GM21367 (cell line): Measurements from ENCODE around the gene ZNF737.
"Not testable (repeated sequence)": the region's sequence is repeated elsewhere in the genome, so short reads cannot be mapped to it uniquely, and the experiment has no call there.

Experiments
- ATAC-seq: cut with Tn5 transposase; IDR thresholded peaks from one replicate; pipeline ENCODE4 v1.9.1; 2021; ENCODE audit not compliant: unreplicated experiment

The ZNF737 gene

DNA sequence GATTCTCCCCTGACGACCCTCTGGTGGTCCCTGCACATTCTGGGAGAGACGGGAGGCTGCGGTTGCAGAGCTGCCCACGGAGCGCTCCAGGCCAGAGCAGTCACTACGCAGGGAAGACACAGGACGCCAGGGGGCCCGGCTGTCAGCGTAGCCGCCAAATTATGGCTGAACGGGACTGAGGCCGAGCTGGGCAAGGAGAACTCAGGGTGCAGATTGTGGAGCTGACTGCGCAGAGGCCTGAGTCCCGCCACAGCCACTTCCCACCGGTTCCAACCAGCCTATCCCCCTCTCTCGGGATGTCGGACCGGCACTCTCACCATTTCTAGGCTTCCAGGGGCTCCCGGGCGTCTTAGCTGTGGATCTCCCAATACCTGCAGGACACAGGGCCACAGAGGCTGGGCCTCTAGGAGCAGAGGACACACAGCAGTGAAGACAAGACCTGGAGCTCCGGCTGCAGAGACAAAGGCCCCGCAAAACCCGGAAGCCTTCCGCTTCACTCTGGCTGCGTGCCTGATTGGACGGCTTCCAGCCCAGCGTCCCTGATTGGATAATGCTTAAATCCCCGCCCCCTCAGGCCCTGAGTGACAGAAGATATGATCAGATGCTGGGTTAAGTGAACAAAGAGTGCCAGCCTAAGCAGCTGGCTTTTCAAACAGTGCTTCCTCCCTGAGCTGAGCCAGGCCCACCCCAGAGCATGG is at the start of gene ZNF737:
Gene ZNF737 (minus strand): TSS at position 461 of the 698 bp plus-strand sequence. CDS start 141 bp downstream, at position 320.
- ATAC-seq: peak; percentile 93

DNA sequence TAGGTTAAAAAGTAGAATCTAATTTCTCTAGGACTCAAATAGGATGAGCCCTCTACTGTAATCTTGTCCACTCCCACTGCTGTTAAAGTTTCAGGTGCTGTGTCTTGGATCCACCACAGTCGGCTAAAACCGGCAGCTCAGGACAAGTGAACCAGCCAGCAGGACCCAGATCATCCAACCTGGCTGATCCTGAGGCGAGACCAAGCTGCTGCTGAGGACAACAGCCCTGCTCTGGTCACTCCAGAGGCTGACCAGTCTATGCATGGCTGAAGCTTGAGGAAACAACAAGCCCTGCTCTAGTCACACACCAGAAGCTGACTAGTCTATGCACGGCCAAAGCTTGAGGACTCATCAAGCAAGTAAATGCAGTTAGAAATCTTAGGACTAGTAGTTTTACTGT is 49.4 kb upstream of the ZNF737 start:
- not testable (repeated sequence) for ATAC-seq

DNA sequence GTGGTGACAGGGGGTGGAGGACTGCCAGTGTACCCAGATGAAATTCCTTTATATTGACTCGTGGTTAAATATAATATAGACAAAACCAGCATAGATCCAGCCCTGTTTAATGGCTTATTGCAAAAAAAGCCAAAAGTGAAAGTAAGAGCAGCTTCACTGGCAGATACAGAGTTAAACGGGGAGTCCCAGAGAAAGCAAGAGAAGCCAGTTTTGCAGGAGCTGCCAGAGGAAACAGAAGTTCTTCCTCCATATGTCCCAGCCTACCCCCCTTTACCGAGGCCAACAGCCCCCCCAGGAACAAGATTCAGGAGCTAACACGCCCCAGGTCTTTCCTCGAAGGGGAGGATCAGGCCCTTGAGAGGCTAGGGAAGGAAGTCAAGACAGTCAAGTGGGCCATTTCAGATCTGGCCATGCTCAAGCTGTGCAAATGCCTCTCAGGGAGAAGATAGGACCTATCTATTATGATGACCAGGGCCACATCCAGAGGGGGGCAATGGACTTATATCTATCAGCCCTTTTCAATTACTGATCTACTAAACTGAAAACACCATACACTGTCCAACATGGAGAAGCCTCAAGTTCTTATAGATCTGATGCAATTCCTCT is 47.2 kb upstream of the ZNF737 start:
- no peak for ATAC-seq

DNA sequence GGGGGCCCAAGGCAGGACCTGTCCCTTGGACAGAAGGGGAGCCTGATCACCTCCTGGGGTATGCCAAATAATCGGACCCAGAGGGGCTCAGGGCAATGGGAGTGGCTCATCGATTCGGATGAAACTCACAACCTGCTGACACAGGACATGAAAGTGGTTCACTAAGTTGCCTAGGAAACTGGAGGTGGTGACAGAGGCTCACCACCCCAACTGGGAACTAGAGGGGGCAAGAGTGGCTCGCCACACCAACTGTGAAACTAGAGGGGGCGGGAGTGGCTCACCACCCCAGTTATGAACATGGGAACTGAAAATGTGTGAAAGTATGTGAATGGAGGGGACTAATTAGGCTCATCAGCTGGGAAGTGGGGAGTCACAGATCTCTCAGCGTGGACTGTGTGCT is 46.3 kb upstream of the ZNF737 start:
- no peak for ATAC-seq

DNA sequence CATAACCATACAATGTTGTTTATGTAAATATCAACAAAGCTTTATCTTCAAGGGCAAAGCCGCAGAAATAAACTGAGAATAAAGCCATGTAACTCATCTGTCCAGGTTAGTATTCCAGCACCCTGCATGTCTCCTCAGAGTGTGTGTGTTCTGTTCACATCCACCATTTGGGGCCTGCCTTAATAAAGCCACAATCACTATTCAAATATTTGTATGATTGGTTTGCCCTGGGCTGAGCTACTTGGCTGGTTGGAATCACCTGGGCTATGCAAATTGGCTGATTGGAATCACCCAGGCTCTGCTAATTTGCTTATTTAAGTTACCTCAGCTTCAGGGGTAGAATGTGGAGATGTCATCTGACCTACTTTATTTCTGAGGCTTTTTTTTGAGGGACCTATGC is 42.4 kb upstream of the ZNF737 start:
- ATAC-seq: no peak

DNA sequence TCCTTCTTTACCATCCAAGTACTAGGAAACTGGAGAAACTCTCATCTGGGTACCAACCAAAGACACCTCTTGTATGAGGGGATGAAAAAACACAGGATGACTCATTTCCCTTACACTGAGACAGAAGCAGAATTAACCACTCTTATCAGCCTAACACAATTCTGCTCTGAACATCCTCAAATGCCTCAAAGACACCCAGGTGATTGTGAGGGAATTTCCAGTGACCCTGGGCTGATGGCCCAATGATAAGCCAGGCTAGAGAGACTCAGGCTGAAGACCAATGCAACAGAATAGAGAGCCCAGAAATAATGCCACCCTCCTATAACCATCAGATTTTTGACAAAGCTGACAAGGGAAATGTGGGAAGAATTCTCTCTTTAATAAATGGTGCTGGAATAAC is 7.0 kb downstream of the ZNF737 start:
- no peak for ATAC-seq

DNA sequence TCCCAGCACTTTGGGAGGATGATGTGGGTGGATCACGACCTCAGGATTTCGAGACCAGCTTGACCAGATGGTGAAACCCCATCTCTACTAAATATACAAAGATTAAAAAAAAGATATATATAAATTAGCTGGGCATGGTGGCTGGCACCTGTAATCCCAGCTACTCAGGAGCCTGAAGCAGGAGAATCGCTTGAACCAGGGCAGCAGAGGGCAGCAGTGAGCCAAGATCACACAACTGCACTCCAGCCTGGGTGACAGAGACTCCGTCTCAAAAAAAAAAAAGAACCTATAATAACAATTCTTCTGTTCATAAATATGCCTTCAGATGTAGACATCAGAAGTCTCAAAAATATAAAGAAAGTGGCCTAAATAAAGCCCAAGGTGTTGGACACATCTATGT is 7.6 kb downstream of the ZNF737 start:
- no peak for ATAC-seq

DNA sequence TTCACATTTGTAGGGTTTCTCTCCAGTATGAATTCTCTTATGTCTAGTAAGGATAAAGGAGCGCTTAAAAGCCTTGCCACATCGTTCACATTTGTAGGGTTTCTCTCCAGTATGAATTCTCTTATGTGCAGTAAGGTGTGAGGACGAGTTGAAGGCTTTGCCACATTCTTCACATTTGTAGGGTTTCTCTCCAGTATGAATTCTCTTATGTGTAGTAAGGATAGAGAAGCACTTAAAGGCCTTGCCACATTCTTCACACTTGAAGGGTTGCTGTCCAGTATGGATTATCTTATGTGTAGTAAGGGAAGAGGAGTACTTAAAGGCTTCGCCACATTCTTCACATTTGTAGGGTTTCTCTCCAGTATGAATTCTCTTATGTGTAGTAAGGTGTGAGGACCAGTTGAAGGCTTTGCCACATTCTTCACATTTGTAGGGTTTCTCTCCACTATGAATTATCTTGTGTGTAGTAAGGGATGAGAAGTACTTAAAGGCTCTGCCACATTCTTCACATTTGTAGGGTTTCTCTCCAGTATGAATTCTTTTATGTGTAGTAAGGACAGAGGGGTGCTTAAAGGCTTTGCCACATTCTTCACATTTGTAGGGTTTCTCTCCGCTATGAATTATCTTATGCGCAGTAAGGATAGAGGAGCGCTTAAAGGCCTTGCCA is 20.8 kb downstream of the ZNF737 start:
- ATAC-seq: not testable (repeated sequence)

DNA sequence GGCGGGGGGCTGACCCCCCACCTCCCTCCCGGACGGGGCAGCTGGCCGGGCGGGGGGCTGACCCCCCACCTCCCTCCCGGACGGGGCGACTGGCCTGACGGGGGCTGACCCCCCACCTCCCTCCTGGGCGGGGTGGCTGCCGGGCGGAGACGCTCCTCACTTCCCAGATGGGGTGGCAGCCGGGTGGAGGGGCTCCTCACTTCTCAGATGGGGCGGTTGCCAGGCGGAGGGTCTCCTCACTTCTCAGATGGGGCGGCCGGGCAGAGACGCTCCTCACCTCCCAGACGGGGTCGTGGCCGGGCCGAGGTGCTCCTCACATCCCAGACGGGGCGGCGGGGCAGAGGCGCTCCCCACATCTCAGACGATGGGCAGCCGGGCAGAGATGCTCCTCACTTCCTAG is 35.3 kb downstream of the ZNF737 start:
- ATAC-seq: not testable (repeated sequence)

DNA sequence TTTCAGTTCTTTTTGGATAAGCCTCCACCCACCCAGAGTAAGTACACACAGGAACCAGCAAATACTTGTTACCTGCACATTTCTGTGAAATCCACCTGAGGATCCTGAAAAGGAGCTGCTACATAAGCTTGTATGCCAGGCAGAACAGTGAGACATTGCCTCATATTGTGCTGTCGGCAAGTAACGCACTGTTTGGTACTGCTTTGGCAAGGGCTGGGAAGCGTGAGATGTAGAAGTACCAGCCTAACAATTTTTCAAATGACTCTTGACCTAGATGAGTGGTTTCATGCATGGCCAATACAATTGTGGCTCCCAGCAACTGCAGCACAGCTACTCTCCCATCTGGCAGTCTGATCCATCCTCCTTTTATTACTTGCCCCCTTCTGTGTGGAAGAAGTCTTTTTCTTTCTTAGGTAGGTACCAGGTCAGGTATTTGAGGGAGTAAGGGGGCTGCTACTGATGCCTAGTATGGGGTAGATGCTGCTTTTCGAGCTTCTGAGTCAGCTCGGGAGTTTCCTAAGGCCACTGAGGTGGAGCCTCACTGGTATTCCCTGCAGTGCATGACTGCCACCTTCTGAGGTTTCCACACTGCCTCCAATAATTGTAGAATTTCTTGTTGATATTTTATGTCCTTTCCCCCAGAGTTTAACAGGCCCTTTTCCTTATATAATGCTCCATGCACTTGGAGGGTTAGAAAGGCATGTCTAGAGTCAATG is 52.2 kb downstream of the ZNF737 start:
- ATAC-seq: no peak

DNA sequence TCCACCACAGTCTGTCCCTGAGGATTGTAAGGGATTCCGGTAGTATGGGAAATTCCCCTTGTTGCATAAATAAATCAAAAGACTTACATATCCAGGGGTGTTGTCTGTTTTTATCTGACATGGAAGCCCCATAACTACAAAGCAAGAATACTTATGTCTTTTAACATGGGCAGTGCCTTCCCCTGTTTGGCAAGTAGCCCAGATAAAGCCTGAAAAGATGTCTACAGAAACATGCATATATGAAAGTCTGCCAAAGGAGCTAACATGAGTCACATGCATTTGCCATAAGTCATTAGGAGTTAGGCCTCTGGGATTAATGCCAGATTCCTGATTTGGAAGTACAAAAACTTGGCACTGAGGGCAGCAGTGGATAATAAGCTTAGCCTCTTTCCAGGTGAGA is 62.1 kb downstream of the ZNF737 start:
- ATAC-seq: no peak
